GM21723 (cell line): ENCODE data around the gene BTNL8.

ENCODE experiments used
- ATAC-seq: cut with Tn5 transposase; IDR thresholded peaks from one replicate; pipeline ENCODE4 v1.9.1; 2021; ENCODE audit warnings: mild to moderate bottlenecking, moderate library complexity; ENCODE audit not compliant: unreplicated experiment

BTNL8 gene

DNA sequence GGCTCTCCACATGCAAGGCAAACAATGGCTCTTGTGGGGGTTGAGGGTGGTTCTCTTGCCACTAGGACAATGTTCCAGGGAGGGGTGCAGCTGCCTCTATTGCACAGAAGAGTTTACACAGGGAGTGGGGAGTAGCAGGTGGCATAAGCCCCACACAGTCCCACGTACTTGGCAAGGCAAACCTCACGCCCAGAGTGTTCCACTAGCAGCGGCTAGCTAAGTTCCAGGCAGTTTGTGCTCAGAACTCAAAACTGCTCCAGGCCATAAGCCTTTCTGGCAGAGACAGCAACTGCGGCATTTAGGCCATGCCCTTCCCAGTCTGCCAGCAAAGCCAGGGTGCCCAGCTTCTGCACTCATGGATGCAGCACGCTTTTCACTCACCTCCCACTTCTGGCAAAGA is 60.7 kb downstream of the BTNL8 start:
- no peak for ATAC-seq

DNA sequence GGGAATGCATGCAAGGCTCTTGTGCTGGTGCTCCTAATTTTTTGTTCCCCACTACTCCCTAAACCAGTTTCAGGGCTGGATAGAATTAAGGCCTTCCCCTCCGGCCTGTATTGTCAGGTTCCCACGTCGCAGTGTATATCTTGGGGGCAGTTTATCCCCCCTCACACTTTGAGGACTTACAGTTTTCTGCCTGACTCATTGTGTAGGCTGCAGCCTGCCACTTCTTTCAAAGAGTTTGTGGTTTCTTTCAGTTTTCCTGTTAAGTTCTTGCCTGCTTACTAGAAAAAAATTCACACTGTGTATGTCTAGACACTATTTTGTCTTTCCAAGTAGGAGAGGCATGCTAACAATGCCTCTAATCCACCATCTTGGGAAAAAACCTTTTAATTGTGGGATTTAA is 61.2 kb downstream of the BTNL8 start:
- ATAC-seq = no peak

DNA sequence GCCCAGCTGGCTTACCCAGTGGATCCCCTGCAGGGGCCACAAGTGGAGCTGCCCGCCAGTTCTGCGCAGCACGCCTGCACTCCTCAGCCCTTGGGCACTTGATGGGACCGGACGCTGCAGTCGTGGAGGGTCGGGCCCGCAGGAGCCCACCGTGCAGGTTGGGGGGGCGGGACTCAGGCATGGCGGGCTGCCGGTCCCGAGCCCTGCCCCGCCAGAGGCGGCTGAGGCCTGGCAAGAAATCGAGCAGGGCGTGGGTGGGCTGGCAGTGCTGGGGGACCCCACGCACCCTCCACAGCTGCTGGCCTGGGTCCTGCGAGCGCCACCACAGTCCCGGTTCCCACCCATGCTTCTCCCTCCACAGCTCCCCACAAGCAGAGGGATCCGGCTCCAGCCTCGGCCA is 70.4 kb downstream of the BTNL8 start:
- no peak for ATAC-seq

DNA sequence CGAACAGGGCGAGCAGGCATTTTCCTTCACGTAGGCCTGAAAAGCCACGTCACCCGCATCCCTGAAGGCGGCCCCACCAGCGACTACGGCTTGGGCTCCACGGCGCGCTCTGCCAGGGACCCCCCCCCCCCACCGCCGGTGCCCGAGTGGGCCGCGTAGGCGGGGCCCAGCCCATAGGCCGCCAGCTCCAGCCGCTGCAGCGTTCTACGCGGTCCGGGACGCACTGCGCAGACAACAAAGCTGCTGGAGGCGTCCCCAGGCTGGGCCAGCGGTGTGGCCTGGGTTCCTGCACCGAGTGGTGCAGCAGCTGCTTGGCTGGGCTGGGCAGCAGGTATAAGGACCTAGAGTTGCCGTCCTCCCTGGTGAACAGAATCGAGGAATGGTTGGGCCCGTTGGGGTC is 71.4 kb downstream of the BTNL8 start:
- ATAC-seq = no peak

DNA sequence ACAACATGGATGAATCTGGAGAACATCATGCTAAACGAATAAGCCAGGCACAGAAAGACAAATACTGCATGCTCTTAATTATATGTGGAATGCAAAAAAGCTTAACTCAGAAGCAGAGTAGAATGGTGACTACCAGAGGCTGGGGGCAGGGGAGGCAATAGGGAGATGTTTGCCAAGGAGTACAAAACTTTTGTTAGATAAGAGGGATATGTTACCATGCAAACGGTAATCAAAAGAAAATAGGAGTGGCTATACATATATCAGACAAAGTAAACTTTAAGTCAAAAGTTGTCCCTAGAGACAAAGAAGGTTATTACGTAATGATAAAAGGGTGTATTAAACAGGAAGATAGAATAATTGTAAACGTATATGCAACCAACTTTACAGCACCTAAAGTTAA is 71.9 kb downstream of the BTNL8 start:
- ATAC-seq = no peak

DNA sequence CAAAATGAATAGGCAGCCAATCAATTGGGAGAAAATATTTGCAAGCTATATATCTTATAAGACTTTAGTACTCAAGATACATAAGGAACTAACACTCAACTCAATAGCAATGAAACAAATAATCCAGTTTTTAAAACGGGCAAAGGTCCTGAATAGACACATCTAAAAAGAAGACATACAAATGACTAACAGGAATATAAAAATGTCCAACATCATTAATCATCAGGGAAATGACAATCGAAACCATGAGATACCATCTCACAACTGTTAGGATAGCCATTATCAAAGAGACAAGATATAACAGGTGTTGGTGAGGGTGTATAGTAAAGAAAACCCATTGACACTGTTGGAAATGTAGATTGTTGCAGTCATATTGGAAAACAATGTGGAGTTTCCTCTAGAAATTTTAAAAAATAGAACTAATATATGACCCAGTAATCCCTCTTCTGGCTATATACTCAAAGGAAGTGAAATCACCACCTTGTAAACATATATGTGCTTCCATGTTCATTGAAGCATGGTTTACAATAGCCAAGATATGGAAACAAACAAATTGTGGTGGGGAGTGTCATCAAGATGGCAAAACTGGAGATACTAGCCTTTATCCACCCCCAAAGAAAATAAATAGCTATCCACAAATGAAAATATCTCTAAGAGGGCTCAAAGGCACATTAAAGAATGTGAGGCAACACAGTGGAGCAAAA is 75.8 kb downstream of the BTNL8 start:
- ATAC-seq = peak; percentile 26

DNA sequence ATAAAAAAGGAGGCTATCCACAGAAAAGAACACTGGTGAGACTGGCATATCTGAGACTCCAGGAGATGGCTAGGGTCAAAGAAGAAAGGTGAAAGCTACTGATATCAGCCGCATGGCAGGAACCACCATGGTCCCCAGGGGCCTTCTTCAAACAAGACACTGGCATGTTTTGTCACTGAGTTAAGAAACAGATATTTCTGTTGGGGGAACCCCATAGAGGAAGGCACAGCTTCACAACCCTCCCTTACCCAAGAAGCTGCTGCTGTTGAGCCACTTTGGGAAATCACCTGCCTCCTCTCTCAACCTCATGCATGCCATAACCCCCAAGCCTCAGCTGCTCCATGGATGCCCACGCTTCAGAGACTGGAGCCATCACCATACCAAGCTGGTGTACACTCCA is 76.4 kb downstream of the BTNL8 start:
- peak; percentile 92 for ATAC-seq

DNA sequence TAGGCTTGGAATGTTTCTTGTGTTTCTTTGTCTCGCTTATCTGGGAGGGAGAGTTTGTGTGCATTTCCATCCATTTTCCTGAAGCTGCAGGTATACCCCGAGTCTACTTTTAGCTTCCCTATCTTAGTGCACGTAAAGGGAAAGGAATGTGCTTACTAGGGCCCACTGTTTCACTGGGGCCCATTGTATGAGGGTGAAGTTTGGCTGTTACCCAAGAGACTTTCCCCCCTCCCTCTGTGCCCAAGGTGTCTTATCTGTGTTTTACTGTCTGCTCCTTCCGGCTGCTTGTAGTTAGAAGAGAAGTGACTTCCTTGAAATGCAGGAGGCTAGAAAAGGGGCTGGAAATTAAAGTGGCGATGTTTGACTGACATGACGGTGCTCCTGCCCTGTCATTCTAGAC is 77.6 kb downstream of the BTNL8 start:
- ATAC-seq = no peak

DNA sequence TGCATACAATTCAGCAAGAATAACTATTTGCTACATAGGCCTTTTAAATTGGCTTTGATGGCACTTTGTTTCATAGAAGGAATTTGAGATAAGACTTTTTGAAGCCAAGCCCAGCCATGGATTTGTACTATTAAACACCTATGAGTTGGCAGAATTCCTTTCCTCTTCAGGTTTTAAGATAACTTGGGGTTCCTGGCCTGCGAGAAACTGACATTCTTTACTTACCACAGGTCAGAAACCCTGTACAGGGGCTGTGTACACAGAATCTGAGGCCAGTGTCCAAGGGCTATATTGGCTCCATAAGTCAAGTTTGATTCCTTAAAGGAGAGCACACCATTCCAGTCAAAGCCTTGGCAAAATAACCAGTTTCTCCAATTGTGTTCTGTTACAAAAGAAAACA is 78.9 kb downstream of the BTNL8 start:
- no peak for ATAC-seq

DNA sequence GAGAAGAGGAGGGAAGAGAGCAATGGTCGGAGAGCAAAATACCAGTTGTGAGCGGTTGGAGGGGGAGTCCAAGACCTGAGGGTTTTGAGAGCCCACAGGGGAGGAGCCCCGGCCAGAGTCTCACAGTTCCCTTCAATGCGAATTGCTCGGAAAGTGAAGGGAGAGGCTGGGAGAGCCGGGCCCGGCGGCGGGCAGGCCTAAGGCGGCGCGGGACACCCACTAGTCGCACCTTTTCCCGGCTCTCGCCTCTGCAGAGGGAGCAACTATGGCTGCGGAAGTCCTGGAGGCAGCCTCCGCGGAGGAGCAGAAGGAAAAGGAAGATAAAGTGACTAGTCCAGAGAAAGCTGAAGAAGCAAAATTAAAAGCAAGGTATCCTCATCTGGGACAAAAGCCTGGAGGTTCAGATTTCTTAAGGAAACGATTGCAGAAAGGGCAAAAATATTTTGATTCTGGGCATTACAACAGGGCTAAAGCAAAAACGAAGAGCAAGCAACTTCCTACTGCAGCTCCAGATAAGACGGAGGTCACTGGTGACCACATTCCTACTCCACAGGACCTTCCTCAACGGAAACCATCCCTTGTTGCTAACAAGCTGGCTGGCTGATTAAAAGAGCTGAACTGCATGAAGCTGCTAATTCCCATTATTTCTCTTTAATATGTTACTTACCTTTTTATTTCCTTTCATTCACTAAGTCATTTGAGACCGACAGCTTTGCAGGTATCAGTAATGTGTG is 83.2 kb downstream of the BTNL8 start:
- ATAC-seq = no peak

DNA sequence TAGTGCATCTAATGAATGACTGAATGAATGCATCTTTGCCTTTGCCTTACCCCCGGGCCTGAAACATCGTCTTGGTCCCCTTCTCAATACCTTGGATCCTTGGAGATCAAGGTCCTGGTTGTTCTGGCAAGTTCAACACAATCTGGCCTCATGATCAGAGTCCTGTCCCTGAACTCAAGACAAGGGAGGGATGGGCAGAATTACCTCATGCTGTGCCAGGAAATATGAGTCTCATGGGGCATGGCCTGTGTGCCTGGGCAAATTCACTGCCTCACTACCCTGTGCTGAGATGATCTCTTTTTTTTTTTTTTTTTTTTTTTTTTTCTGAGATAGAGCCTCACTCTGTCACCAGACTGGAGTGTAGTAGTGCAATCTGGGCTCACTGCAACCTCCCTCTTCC is 89.1 kb downstream of the BTNL8 start:
- ATAC-seq = no peak

DNA sequence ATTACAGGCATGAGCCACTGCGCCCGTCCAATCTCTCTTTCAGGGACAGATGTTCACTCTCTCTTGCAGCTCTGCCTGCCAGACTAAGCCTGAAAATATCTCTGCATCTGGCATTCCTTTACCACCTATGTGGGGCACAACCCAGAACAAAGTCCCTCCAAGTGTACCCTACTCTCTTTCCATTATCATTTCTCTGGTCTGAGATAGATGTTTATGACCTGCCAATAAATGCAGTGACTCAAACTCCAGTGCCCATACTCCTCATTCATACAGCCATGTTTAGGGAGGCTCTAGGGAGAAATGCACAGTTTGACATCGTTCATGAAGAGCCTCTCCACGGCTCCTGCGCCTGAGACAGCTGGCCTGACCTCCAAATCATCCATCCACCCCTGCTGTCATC is 89.6 kb downstream of the BTNL8 start, which contains the start of gene BTNL3:
Gene BTNL3 (plus strand): TSS at position 255 of the 400 bp plus-strand sequence. CDS start 183 bp downstream, outside the sequence.
- no peak for ATAC-seq

DNA sequence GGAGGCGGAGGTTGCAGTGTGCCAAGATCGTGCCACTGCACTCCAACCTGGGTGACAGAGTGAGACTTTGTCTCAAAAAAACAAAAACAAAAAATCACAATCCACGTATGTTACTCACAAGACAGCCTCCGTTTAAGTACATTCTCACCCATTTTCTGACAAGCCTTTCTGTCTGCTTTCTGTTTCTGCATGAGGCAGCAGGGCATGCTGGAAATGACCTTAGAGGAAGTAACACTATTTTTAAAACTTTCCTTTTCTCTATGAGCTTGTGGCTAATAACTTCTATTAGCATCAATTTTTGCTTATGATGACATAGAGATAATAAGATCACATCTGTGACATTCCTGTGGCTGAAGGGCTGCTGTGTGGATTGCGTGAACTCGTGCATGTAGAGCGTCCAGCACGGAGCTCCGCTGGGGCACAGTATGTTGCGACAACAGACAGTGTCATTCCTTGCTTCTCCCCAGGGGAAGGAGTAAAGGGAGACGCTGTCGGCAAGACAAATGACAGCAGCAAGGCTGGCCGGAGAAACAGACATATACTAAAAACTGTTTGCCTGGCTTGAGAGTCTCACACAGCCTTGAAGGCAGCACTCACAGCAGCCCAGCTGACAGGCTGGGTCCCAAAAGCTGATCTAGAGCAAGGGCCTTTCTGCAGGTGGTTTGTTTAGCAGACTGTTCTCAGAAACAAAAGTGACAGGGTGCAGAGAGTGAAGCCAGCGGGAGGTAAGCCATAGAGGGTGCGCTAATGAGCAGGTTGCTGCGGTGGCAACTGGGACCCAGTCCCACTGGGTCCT is 91.3 kb downstream of the BTNL8 start:
- ATAC-seq = no peak

DNA sequence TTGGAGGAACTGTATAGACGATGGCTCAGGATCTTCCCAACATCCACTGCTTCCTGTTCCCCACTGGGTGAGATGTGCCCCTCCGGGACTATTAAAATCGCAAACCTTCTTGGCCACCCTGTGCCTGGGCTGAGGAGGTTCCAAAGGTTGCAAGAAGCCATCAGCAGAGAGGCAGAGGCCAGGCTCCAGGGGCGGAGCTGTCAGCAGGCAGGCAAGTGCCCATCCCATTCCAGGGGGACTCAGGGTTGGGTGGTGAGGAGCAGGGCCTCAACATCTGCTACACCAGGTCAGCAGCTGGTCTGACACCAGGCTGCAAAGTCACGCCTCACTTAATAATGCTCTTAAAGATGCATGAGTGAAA is 91.9 kb downstream of the BTNL8 start:
- no peak for ATAC-seq
